Fibroblast of the aortic adventitia (primary cell): ENCODE results near the gene TTLL4. TPM values are rescaled to one million over a fixed set of nuclear protein-coding genes. Genes with fewer than 3 reads are reported as not detected.
A peak's percentile ranks its signal among the peaks of the same experiment; 100 is the strongest.
"Not testable (repeated sequence)": the region's sequence is repeated elsewhere in the genome, so short reads cannot be mapped to it uniquely, and the experiment has no call there.

ENCODE experiments used
- DNase-seq: peaks from one replicate; pipeline ENCODE4 v3.0.0-alpha.2; 2010; ENCODE audit warnings: low read depth
- H3K4me3 ChIP-seq: 2 replicates; pipeline ENCODE4 v1.5.1; 2011; ENCODE audit warnings: low read depth, mild to moderate bottlenecking, control low read depth, low read length, moderate library complexity
- CTCF ChIP-seq: IDR thresholded peaks from 2 replicates; pipeline ENCODE4 v1.5.1; 2011; ENCODE audit warnings: mild to moderate bottlenecking, low read length, control low read depth, inconsistent platforms; ENCODE audit not compliant: insufficient read depth
- total RNA-seq: library from RNA; depleted of rRNA; stranded (reverse); fragments of >200 nt; gene quantifications from 2 replicates; pipeline ENCODE4 v1.2.3, GENCODE V29; 2012; ENCODE audit warnings: low replicate concordance

TTLL4 gene
- total RNA-seq, 1 donor, result 14.2 TPM

- DNase-seq, result peak; percentile 11
- TF ChIP-seq CTCF, result no peak
- peak overlapping the region; percentile 99 for H3K4me3 ChIP-seq
Observed at GRCh38 chr2:218671097-218671653, 39.5 kb upstream of the TTLL4 start.

GRCh38 chr2:218671654-218672566 is 38.7 kb upstream of the TTLL4 start, which contains the start of the genes RNF25 and STK36:
Gene RNF25, minus strand, starts transcription at chr2:218672002. Its CDS starts 32 bp downstream, at chr2:218671970.
Gene STK36, plus strand, starts transcription at chr2:218672086. Its CDS starts 744 bp downstream, at chr2:218672830.
- DNase-seq, result peak; percentile 91
- peak within 1 kb of the TSS; percentile 99 for H3K4me3 ChIP-seq
- no peak for TF ChIP-seq CTCF

- no peak for DNase-seq
- H3K4me3 ChIP-seq, result no peak overlapping the region
- TF ChIP-seq CTCF, result no peak
Observed at GRCh38 chr2:218679119-218679518, 31.5 kb upstream of the TTLL4 start.

GRCh38 chr2:218680061-218680460 is 30.6 kb upstream of the TTLL4 start:
- no peak for DNase-seq
- no peak overlapping the region for H3K4me3 ChIP-seq
- no peak for TF ChIP-seq CTCF

- not testable (repeated sequence) for H3K4me3 ChIP-seq
- peak; percentile 89 for DNase-seq
- peak; percentile 95 for TF ChIP-seq CTCF
Observed at GRCh38 chr2:218687400-218688060, 23.1 kb upstream of the TTLL4 start.

GRCh38 chr2:218691234-218691633 is 19.4 kb upstream of the TTLL4 start:
- TF ChIP-seq CTCF, result no peak
- DNase-seq, result peak; percentile 82
- H3K4me3 ChIP-seq, result no peak overlapping the region
